ENCODE results near the gene ASIC3.

Gene ASIC3

DNA sequence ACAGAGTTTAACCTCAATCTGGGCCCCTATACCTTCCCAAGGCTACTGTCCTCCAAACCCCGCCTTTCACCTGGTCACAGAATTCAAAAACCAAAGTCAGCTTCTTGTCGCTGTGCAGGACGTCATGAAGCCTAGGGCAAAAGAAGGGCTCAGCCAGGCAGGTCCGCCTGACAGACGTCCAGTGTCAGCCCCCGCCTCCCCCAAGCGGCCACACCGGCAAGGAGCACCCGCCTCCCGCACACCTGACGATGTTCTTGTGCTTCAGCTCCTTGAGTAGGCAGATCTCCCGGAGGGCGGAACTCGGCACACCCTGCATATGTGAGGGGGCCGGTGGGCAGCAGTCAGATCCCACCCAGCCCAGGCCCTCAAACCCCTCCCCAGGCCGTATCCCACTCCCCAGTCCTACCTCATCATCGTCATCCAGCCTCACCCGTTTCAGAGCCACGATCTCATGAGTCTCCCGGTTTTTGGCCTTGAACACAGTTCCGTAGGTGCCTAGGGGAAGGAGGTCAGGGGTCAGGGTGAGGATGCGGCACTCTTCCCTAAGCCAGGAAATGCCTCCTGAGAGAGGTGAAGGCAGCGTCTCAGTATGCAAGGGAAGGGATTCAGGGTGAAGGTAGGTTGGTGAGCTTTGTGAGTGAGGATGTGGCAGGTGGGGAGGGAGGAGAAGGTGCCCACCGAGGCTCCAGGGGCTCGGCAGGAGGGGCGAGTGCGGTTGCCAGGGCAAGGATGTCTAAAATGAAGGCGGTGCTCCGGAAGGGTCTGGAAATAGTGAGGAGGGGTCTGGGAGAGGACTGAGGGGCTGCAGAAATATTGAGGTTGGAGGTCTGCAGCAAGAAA is 8.6 kb downstream of the ASIC3 start:
- no peak for DNase-seq (ENCODE audit: low read depth, low spot score)

DNA sequence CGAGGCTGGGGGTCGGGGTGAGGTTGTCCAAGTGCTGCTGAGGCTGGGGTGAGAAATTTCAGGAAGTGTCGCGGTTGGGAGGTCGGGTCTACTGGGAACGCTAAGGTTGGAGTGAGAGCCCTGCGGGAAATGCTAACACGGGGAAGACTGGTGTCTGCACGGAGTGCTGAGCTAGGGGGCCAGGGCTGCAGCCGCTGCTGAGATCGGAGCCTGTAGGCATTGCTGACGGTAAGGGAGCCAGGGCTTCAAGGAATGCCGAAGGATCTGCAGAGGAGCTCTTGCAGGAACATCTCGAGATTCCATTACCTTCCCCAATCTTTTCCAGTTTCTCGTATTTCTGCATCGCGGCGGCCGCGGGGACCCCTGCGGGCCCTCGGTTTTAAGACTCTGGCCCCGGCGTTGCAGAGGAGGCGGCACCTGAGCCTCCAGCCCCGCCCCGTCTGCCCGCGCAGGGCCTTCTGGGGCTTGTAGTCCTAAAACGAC is 9.2 kb downstream of the ASIC3 start, which contains the start of gene CDK5:
Gene CDK5 (minus strand): TSS at position 392 of the 483 bp plus-strand sequence. CDS start 49 bp downstream, at position 343.
- DNase-seq (ENCODE audit: low read depth, low spot score) = no peak

GRCh38 chr7:151057989-151058780 is 9.9 kb downstream of the ASIC3 start:
- peak; percentile 100 for DNase-seq (ENCODE audit: low read depth, low spot score)

- DNase-seq (ENCODE audit: low read depth, low spot score) = peak; percentile 52
Observed at GRCh38 chr7:151058781-151059366, 10.5 kb downstream of the ASIC3 start.

DNA sequence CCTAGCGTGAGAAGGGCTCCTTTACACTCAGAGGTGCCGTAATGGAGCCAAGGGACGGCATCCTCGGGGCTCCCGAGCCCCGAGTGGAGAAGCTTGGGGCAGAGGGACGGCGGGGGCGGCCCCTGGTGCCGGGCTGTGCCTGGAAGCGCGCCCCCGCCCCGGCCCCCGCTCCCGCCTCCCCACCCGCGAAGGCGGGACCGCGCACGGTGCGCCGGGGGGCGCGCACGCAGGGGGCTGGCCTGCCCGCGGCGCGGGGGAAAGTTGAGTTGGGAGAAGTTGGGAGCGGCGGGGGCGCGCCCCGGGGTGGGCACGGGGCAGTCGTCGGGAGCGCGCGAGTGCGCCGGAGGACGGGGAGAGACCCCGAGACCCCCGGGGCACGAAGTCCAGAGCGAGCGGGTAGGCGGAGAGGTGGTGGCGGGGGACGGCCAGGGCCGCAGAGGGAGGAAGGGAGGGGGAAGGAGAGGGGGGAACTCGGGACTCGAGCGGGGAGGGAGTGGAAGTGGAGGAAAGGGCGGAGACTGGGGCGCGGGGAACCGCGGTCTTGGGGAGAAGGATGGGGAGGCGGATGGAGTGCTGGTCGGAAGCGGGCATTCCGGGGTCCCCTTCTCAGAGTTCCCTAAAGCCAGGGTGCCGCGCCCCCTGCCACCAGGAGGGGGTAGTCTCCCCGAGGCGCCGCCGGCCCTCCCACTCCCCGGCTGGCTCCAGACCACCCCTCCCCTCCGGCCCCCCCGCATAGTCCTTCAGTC is 11.2 kb downstream of the ASIC3 start, which contains the start of gene SLC4A2:
Gene SLC4A2 (plus strand): TSS at position 223 of the 746 bp plus-strand sequence. CDS start 2,399 bp downstream, outside the sequence.
- peak; percentile 93 for DNase-seq (ENCODE audit: low read depth, low spot score)

- DNase-seq (ENCODE audit: low read depth, low spot score) = no peak
Observed at GRCh38 chr7:151060113-151060415, 11.7 kb downstream of the ASIC3 start.

- DNase-seq (ENCODE audit: low read depth, low spot score) = peak; percentile 68
Observed at GRCh38 chr7:151060416-151061212, 12.3 kb downstream of the ASIC3 start.

- DNase-seq (ENCODE audit: low read depth, low spot score) = peak; percentile 34
Observed at GRCh38 chr7:151061213-151062110, 13.1 kb downstream of the ASIC3 start.

DNA sequence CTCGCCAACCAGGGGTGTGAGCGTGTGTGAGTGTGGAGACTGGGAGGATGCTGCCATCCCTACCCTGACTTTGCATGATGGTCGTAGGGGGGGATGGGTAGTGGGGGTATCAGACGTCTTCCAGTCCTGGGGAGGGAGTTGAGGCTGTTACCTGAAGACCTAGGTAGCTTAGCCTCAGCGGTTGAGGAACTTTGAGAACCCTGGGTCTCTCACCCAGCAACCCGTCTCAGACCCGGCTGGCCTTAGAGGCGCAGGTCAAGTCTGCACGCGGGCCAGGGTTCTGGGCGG is 13.7 kb downstream of the ASIC3 start:
- DNase-seq (ENCODE audit: low read depth, low spot score) = no peak

DNA sequence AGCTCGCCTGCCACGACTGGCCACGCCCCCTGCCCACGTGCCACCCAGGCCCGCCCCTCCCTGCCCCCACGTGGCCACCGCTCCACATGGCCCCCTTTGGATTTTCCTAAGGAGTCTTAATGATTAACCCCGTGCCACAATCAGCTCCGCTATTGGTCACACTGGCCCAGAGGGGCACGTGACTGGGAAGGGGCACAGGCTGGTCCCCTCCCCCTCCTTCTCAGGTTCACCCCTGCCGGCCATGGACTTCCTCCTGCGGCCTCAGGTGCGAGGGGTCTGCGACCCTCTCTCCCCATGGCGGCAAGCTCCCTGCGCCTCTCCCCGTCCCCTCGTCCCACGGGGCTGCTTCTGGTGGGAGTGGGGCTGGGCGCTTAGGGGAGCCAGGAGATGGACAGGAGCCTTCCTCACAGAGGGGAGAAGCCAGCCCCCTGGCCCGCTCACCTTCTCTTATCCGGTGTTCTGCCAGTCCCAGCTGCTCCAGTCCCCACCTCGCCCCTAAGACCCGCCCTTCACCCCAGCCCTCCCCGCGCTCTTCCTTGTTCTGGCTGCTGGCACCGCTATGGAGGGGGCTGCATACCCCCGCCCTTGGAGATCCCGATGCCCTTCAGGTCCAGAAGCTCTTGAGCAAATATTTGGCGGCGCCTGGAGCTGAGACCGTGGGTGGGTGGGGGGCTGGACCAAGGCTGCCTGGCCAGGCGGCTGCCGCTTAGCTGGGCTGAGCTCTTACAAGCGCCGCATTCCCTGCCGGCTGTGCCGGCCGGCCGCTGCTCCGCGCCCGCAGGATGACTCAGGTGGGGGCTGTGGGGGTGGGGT is 14.3 kb downstream of the ASIC3 start:
- peak; percentile 90 for DNase-seq (ENCODE audit: low read depth, low spot score)

- no peak for DNase-seq (ENCODE audit: low read depth, low spot score)
Observed at GRCh38 chr7:151063212-151063561, 14.9 kb downstream of the ASIC3 start.

DNA sequence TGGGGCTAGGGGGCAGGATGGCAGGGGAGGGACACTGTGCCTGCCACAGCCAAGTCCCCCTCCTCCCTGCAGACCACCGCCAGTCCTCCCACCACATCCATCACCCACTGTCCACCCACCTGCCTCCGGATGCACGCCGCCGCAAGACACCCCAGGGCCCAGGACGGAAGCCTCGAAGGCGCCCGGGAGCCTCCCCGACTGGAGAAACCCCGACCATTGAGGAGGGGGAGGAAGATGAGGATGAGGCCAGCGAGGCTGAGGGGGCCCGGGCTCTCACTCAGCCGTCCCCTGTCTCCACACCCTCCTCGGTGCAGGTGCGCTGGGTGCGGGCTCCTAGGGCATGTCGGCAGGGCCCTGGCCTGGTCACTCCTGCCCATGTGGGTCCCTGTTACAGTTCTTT is 16.1 kb downstream of the ASIC3 start:
- DNase-seq (ENCODE audit: low read depth, low spot score) = no peak

- DNase-seq (ENCODE audit: low read depth, low spot score) = no peak
Observed at GRCh38 chr7:151064993-151065392, 16.7 kb downstream of the ASIC3 start.

DNA sequence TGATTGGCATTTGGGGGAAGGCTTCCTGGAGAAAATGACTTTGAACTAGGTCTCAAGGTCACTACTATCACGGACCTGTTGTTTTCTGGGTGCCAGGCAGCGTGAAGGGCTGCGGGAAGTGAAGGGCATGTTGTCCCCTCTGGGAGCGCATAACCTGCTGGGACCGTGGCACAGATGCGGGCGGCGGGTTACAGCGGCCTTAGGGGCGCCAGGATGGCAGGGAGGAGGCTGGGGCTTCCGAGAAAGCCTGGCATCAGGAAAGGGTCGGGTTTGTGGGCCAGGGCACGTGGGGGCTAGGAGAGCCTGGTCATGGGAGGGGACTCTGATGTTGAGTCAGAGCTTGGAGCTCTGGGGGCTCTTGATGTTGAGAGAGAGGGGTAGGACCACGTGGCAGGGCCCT is 17.2 kb downstream of the ASIC3 start:
- no peak for DNase-seq (ENCODE audit: low read depth, low spot score)

- no peak for DNase-seq (ENCODE audit: low read depth, low spot score)
Observed at GRCh38 chr7:151066273-151066974, 18.1 kb downstream of the ASIC3 start.

GRCh38 chr7:151068069-151068773 is 19.9 kb downstream of the ASIC3 start:
- peak; percentile 84 for DNase-seq (ENCODE audit: low read depth, low spot score)

DNA sequence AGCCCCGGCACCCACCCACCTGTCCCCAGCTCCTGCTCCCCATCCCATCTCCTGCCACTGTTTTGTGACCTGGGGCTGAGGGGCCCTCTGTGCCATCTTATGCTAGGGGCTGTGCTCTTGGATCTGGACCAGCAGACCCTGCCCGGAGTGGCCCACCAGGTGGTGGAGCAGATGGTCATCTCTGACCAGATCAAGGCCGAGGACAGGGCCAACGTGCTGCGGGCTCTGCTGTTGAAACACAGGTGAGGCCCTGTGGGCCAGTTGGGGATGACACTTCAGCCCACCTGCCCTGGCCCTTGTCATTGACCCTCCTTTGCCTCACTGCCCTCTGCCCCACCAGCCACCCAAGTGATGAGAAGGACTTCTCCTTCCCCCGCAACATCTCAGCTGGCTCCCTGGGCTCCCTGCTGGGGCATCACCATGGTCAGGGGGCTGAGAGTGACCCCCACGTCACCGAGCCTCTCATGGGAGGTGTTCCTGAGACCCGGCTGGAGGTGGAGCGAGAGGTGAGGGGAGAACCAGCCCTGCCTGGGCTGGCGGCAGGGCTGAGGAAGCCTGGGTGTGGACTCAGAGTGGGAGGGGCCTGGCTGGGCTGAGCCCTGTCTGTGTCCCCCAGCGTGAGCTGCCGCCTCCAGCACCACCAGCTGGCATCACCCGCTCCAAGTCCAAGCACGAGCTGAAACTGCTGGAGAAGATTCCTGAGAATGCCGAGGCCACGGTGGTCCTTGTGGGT is 21.7 kb downstream of the ASIC3 start:
- no peak for DNase-seq (ENCODE audit: low read depth, low spot score)
